ENCODE data around the gene FRMD4A.

- no peak for TF ChIP-seq CTCF (IDR thresholded peaks at IDR 0.05; ENCODE audit: low read depth, low read length)
- no peak for TF ChIP-seq POLR2A (IDR thresholded peaks at IDR 0.05; ENCODE audit: extremely low read depth, insufficient read length)
These were observed 340.3 kb downstream of the FRMD4A start for GRCh38 chr10:13990392-13990805.

Measured in NB4 (cell line).